NCI-H748 treated with DMSO at 0.1 percent for 48 hours (cell line): ENCODE measurements around the gene NT5C2.
"Not testable (repeated sequence)": the region's sequence is repeated elsewhere in the genome, so short reads cannot be mapped to it uniquely, and the experiment has no call there.

Experiments
- DNase-seq: peaks from one replicate; lab custom pipeline; 2025; lab: John Stamatoyannopoulos, UW

The NT5C2 gene

DNA sequence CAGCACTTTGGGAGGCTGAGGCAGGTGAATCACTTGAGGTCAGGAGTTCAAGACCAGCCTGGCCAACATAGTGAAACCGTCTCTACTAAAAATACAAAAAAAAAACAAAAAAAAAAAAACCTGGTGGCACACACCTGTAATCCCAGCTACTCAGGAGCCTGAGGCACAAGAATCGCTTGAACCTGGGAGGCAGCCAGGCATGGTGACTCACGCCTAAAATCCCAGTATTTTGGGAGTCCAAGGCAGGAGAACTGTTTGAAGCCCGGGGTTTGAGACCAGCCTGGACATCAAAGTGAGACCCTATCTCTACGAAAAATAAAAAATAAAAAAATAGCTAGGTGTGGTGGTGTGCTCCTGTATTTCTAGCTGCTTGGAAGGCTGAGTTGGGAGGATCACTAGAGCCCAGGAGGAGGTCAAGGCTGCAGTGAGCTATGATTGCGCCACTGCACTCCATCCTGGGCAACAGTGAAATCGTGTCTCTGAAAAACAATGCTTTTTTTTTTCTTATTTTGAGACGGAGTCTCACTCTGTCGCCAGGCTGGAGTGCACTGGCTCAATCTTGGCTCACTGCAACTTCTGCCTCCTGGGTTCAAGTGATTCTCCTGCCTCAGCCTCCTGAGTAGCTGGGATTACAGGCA, 29.2 kb downstream of the NT5C2 start:
- not testable (repeated sequence) for DNase-seq

- DNase-seq = no peak
Measured at GRCh38 chr10:103157246-103157645, 35.8 kb downstream of the NT5C2 start.

- no peak for DNase-seq
Measured at GRCh38 chr10:103155471-103156085, 37.5 kb downstream of the NT5C2 start.

- no peak for DNase-seq
Measured at GRCh38 chr10:103154521-103155299, 38.4 kb downstream of the NT5C2 start.

- no peak for DNase-seq
Measured at GRCh38 chr10:103153302-103154197, 39.5 kb downstream of the NT5C2 start.

DNA sequence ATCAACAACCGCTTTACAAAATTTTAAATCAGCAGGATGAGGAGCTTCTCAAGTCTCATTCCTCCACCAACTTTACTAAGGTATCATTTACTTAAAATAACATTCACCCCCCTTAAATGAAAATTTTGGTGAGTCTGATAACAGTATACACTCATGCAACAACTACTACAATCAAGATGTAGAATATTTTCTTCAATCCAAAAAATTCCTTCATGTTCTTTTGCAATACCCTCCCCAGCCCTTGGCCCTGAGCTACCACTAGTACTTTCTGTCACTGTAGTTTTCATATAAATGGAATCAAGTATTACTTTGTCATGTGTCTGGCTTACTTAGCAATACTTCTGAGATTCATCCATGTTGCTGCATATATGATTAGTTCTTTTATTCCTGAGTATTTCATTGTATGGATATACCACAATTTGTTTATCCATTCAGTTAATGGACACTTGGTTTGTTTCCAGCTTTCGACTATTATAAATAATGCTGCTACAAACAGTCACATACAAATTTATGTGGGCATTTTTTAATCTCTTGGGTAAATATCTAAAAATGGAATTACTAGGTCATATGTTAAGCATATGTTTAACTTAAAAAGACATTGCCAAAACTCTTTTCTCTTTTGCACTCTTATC, 43.0 kb downstream of the NT5C2 start:
- no peak for DNase-seq

GRCh38 chr10:103147645-103148044, 45.4 kb downstream of the NT5C2 start:
- no peak for DNase-seq

DNA sequence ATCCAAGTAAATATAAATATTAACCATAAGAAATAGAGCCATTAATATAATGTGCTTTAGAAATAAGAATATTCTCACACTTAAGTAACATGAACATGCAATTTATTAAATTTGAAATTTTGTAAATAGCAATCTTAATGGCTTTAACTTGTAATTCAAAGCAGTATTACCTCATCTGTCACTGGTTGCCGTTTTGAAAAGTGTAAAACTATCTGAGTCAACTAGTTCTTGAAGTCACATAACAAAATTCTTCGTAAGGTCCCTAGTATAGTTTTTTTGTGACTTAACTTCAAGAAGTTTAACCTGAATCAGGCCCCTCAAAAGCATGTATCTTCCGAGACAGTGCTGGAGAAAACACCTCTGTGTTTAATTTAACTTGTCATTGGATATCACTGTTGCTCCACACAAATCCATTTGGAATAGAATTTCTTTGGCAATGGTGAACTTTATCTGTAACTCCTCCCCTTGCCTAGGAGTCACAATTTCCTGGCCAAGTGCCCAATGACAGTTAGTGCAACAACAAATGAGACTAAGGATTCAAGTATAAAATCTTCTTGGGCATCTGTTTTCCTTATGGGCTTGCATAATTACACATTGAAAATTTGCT, 47.1 kb downstream of the NT5C2 start:
- no peak for DNase-seq

- no peak for DNase-seq
Measured at GRCh38 chr10:103145046-103145445, 48.0 kb downstream of the NT5C2 start.

GRCh38 chr10:103144041-103144440, 49.0 kb downstream of the NT5C2 start:
- no peak for DNase-seq

GRCh38 chr10:103143641-103144040, 49.4 kb downstream of the NT5C2 start:
- DNase-seq = not testable (repeated sequence)

DNA sequence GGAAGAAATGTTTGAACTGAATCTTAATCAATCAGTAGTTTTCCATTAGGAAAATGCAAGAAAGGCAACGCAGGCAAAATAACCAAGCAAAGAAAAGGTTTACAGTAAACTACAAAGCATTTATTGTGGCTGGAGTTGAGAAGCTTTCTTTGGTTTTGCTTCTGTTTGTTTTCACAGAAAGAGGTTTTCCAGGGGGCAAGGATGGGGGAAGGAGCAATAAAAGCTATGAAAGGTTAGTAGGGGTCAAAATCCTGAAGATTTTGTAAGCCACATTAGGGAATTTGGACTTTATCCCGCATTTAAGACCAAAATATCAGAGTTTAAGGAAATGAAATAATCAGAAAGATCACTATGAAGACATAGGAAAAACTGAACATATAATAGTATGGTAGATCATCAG, 51.1 kb downstream of the NT5C2 start:
- DNase-seq = no peak

GRCh38 chr10:103140469-103140868, 52.6 kb downstream of the NT5C2 start:
- DNase-seq = no peak

DNA sequence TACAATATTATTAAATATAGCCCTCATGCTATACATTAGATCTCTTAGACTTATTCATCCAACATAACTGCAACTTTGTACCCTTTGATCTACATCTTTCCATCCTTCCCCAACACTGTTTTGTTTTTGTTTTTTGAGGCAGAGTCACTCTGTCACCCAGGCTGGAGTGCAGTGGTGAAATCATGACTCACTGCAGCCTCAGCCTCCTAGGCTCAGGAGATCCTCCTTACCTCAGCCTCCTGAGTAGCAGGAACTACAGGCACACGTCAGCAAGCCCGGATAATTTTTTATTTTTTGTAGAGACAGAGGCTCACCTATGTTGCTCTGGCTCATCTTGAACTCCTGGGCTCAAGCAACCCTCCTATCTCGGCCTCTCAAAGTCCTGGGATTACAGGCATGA, 53.3 kb downstream of the NT5C2 start:
- DNase-seq = no peak

GRCh38 chr10:103135168-103135567, 57.9 kb downstream of the NT5C2 start:
- DNase-seq = not testable (repeated sequence)

GRCh38 chr10:103130910-103131309, 62.2 kb downstream of the NT5C2 start:
- DNase-seq = no peak

GRCh38 chr10:103130180-103130579, 62.9 kb downstream of the NT5C2 start:
- not testable (repeated sequence) for DNase-seq

DNA sequence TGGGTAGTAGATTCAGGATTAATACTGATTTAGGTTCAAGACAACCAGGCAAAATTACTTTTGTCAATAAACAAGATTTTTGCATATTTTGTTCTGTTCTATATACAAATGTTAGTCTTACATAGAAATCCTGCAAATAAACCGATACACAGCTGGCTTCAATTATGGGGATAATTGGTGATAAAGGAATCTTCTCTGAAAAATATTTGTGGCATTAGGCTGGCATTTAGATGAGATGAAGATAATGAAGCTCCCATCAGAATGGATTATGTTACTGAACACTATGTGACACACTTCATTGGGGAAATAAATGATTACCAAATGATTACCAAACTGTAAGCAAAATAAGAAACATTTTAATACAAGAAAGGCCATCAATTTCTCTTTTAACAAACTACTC, 65.8 kb downstream of the NT5C2 start:
- no peak for DNase-seq

DNA sequence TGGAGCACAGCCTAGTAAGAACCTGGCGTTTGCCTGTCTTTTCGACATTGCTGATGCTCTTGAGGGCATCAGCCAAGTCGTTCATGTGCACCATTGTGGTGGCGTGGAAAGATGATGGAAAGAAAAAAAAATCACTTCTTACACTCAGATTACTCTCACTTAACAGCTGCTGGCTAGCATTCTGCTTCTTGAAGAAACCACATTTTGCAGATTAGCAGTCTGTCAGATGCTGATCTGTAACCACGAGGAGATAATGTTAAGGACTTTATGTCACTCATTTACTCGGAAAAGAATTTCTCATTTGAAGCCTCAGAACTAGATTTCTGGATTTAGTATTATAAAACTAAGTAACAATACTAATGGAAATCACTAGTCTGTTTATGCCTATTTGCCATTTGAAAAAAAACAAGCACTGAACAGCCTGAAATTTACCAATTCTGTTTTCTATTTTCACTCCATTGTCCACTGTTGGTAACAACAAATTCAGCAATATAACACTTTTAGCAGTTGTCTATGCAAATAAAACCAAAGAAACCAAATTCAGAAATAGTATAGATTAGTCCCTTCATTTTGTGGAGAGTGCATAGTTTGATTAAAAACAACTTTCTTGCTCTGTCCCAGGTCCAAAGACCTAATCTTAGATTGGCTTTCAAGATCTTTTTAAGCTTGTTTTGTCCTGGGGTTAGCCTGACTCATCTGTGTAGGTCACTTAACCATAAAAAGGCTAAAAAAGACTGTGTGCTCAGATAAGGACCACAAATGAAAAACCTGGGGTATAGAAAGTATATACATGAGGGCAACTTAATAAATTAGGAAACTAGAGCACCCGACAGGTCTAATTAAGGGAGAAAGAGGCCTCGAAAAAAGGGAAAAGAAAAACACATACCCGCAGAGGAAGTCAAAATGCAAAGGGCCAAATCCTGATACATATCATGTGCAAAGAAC, 67.5 kb downstream of the NT5C2 start:
- DNase-seq = no peak
